OCI-LY7 (cell line): Measurements from ENCODE around the gene GNAT2. TPM values are rescaled to one million over a fixed set of nuclear protein-coding genes. Genes with fewer than 3 reads are reported as not detected.

ENCODE experiments used
- BruUV-seq: library from RNA; stranded (reverse); fragments of 400-500 nt; replicated peaks from 2 replicates; lab custom pipeline; 2021; lab: Mats Ljungman, UMichigan
- CTCF ChIA-PET: fragments of 300-600 bp; sonication (Branson Sonifier 250); formaldehyde crosslinking; loops from one replicate; lab custom pipeline; 2022; ENCODE audit warnings: antibody characterized with exemption; ENCODE audit not compliant: unreplicated experiment; lab: Charles Lee
- POLR2A ChIA-PET: fragments of 300-600 bp; sonication (Branson Sonifier 250); formaldehyde crosslinking; loops from one replicate; lab custom pipeline; 2022; ENCODE audit warnings: antibody characterized with exemption; lab: Charles Lee
- DNase-seq: peaks from one replicate; pipeline ENCODE4 v3.0.0-alpha.2; 2015; ENCODE audit warnings: low spot score
- H2AFZ ChIP-seq: fragments of 200-600 bp; sonication (generic), shearing (Covaris generic); 2 replicates; pipeline ENCODE4 v1.6.1; 2014; ENCODE audit warnings: mild to moderate bottlenecking, antibody characterized with exemption, low read length, moderate library complexity
- H3K27ac ChIP-seq: fragments of 200-600 bp; sonication (generic); 2 replicates; pipeline ENCODE4 v1.5.1; 2014; ENCODE audit warnings: mixed run types, low read depth, mild to moderate bottlenecking, moderate library complexity, low read length, inconsistent platforms; ENCODE audit not compliant: poor library complexity, severe bottlenecking
- H3K36me3 ChIP-seq: fragments of 200-600 bp; sonication (generic); 2 replicates; pipeline ENCODE4 v1.6.1; 2014; ENCODE audit warnings: mild to moderate bottlenecking, antibody characterized with exemption, low read length, moderate library complexity, mixed read lengths; ENCODE audit not compliant: insufficient read depth
- H3K4me1 ChIP-seq: fragments of 200-600 bp; sonication (generic); 2 replicates; pipeline ENCODE4 v1.5.1; 2014; ENCODE audit warnings: mild to moderate bottlenecking, low read length; ENCODE audit not compliant: insufficient read depth, poor library complexity, severe bottlenecking
- H3K4me2 ChIP-seq: fragments of 200-600 bp; sonication (generic); 2 replicates; pipeline ENCODE4 v1.6.1; 2014; ENCODE audit warnings: mild to moderate bottlenecking, low read length
- H3K4me3 ChIP-seq: fragments of 200-600 bp; sonication (generic); 2 replicates; pipeline ENCODE4 v1.5.1; 2014; ENCODE audit warnings: mild to moderate bottlenecking, low read depth, low read length; ENCODE audit not compliant: poor library complexity, severe bottlenecking
- H3K79me2 ChIP-seq: fragments of 200-600 bp; sonication (generic); 2 replicates; pipeline ENCODE4 v1.6.1; 2016; ENCODE audit warnings: low read depth, mild to moderate bottlenecking, low read length, moderate library complexity, mixed read lengths; ENCODE audit not compliant: insufficient read depth
- H3K9me2 ChIP-seq: fragments of 200-600 bp; sonication (generic); 2 replicates; pipeline ENCODE4 v1.6.1; 2016; ENCODE audit warnings: mild to moderate bottlenecking, low read length, mixed read lengths; ENCODE audit not compliant: insufficient read depth
- H3K9me3 ChIP-seq: fragments of 200-600 bp; sonication (generic); 2 replicates; pipeline ENCODE4 v1.6.1; 2014; ENCODE audit warnings: mild to moderate bottlenecking, mixed run types, low read length, mixed read lengths
- H4K20me1 ChIP-seq: fragments of 200-600 bp; sonication (generic); 2 replicates; pipeline ENCODE4 v1.6.1; 2014; ENCODE audit warnings: mild to moderate bottlenecking, antibody characterized with exemption, low read length, moderate library complexity, mixed read lengths; ENCODE audit not compliant: insufficient read depth
- CTCF ChIP-seq: fragments of 200-600 bp; sonication (generic); conservative IDR thresholded peaks from 2 replicates; pipeline ENCODE4 v1.5.1; 2014; ENCODE audit warnings: mild to moderate bottlenecking, antibody characterized with exemption, low read length, moderate library complexity, mixed read lengths
- EZH2phosphoT487 ChIP-seq: fragments of 200-600 bp; sonication (generic); IDR thresholded peaks from 2 replicates; pipeline ENCODE4 v1.6.1; 2018; ENCODE audit warnings: low read depth, borderline replicate concordance, mild to moderate bottlenecking, mixed run types, antibody characterized with exemption, low read length, moderate library complexity, mixed read lengths
- intact Hi-C: fragments of 100-400 bp; cut with micrococcal nuclease; formaldehyde crosslinking; loops from one replicate; pipeline ENCODE4 v1.10.0; 2022; ENCODE audit not compliant: unreplicated experiment
- total RNA-seq, 2 experiments: library from RNA; depleted of rRNA in 1 of 2; stranded (reverse); fragments of >200 nt in 1 of 2; shearing (Covaris generic) in 1 of 2; gene quantifications; 2 replicates each; pipeline ENCODE4 v1.2.3, GENCODE V29; 2014 to 2022

GNAT2 gene
- total RNA-seq, 2 experiments from 2014 or later = 1.3 TPM; not detected in 1

- Histone ChIP-seq H3K79me2 (peaks cover 6% of the 10 kb centered on the region; the same call in 1 of the 2 replicates), H2AFZ (no peak overlapping the region), H3K4me1 (peaks cover 22% of the 10 kb centered on the region), H3K9me2 (no peaks in the 10 kb centered on the region), H3K4me3 (no peak overlapping the region), H3K9me3 (no peaks in the 10 kb centered on the region), H3K36me3 (peaks cover 44% of the 10 kb centered on the region), H3K4me2 (no peak overlapping the region), H3K27ac (no peak overlapping the region), H4K20me1 (no peaks in the 10 kb centered on the region)
- intact Hi-C loops = no loop called here
- no peak for DNase-seq
- no TSS peak for BruUV-seq
- TF ChIP-seq CTCF (no peak), EZH2phosphoT487 (no peak)
- ChIA-PET CTCF (interaction anchor here (0.6 kb wide), 1 partner anchor 863 kb away, joined by 3 read pairs; no protein-coding TSS in a partner anchor), POLR2A (no interaction called here)
These were observed 8.4 kb upstream of the GNAT2 start for GRCh38 chr1:109627692-109628399.

- Histone ChIP-seq H3K4me3 (no peak overlapping the region), H3K9me2 (no peaks in the 10 kb centered on the region), H3K36me3 (peaks cover 44% of the 10 kb centered on the region), H3K79me2 (peaks cover 16% of the 10 kb centered on the region), H2AFZ (no peak overlapping the region), H3K9me3 (no peaks in the 10 kb centered on the region), H3K27ac (no peak overlapping the region), H3K4me2 (no peak overlapping the region), H3K4me1 (peaks cover 32% of the 10 kb centered on the region), H4K20me1 (0 out of 2 replicates have a peak, but pooled peaks cover 5% of the 10 kb centered on the region)
- CTCF ChIA-PET = no interaction called here
- TF ChIP-seq EZH2phosphoT487 = no peak
- TF ChIP-seq CTCF = no peak
- intact Hi-C loops = no loop called here
- BruUV-seq = no TSS peak
- no peak for DNase-seq
- POLR2A ChIA-PET = no interaction called here
These were observed 7.4 kb upstream of the GNAT2 start for GRCh38 chr1:109626682-109627408.
